HG03108 (cell line): ENCODE measurements around the gene CCDC171.
"Not testable (repeated sequence)": the region's sequence is repeated elsewhere in the genome, so short reads cannot be mapped to it uniquely, and the experiment has no call there.

Experiments used
- ATAC-seq: cut with Tn5 transposase; IDR thresholded peaks from one replicate; pipeline ENCODE4 v1.9.1; 2021; ENCODE audit warnings: moderate library complexity; ENCODE audit not compliant: unreplicated experiment

Gene CCDC171

GRCh38 chr9:15693701-15694100, 140.9 kb downstream of the CCDC171 start:
- no peak for ATAC-seq

DNA sequence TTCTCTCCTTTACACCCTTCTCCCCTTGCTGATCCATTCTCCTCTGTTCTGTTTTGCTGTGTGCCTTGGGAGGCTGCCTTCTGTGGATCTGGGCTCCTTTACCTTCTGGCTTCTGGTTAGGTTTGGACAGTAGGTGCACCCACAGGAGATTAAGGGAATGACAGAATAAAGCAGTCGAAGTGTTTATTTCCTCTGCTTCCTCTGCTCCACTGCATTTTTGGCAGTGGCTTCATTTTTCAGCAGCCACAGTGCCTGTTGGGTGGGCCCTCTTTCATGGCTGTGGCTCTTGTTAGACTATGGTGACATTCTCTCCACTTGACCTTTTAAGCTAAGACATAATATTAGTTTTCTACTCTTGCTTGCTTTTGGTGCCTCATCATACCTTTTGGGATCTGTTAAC, 144.1 kb downstream of the CCDC171 start:
- no peak for ATAC-seq

DNA sequence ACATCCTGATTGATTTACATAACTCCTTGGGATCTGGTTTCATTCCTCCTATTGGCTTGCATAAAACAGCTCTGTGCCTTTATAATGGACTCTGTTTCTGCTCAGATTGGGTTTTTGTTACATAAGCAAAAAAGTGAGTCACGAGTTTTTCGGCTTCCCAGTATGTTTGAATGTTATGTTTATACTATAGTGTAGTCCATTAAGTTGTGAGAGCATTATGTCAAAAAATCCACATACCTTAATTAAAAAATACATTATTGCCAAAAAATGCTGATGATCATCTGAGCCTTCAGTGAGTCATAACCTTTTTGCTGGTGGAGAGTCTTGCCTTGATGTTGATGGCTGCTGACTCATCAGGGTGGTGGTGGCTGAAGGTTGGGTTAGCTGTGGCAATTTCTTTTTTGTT, 144.6 kb downstream of the CCDC171 start:
- no peak for ATAC-seq

- not testable (repeated sequence) for ATAC-seq
Observed at GRCh38 chr9:15699876-15700559, 147.2 kb downstream of the CCDC171 start.

DNA sequence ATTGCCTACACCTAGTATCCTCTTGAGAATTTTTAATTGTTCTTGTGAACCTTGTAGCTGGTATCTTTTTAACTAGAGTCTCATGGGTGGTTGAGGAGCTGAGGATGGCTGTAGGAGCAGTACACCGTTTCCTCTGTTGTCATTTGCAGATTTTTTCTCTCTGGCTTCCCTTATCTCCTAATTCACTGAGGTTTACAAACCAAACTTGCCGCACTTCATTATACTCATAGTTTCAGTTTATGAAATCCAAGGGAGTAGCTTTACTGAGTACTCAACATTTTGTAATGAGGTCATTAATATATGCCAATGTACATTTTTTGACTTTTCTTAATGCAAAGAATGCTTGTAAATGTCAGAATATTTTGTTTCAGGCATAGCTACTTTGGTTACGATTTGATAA, 154.2 kb downstream of the CCDC171 start:
- no peak for ATAC-seq

- no peak for ATAC-seq
Observed at GRCh38 chr9:15711531-15711930, 158.7 kb downstream of the CCDC171 start.

DNA sequence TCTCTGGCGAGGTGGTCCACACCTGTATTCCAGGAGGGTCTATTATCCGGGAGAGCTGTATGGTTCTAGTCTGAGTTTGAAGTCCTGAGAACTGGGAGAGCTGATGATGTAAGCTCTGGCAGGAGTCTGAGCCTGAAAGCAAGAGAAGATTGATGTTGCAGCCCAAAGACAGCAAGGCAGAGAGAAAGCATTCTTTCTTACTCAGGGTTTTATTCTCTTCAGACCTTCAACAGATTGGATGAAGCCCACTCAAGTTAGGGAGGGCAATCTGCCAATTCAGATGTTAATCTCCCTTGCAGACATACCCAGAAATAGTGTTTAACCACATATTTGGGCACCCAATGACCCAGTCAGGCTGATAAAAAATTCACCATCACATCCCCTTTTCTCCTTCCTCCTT, 159.1 kb downstream of the CCDC171 start:
- no peak for ATAC-seq

GRCh38 chr9:15714746-15715145, 161.9 kb downstream of the CCDC171 start:
- no peak for ATAC-seq

GRCh38 chr9:15717290-15717967, 164.6 kb downstream of the CCDC171 start:
- ATAC-seq, result no peak

- no peak for ATAC-seq
Observed at GRCh38 chr9:15718423-15718822, 165.6 kb downstream of the CCDC171 start.

DNA sequence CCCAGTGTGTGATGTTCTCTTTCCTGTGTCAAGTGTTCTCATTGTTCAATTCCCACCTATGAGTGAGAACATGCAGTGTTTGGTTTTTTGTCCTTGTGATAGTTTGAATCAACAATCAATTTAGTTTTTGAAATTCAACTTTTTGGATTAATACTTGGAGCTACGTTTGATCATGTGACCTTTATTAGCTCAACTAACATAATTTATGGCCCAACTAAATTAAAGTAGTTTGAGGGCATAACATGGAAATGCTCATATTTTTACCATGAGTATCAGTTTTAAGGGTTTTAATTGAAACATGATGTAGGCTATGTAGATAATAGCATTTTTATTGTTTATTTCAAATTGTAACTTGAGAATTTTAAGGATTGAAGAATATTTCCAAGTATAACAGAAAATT, 168.0 kb downstream of the CCDC171 start:
- no peak for ATAC-seq

DNA sequence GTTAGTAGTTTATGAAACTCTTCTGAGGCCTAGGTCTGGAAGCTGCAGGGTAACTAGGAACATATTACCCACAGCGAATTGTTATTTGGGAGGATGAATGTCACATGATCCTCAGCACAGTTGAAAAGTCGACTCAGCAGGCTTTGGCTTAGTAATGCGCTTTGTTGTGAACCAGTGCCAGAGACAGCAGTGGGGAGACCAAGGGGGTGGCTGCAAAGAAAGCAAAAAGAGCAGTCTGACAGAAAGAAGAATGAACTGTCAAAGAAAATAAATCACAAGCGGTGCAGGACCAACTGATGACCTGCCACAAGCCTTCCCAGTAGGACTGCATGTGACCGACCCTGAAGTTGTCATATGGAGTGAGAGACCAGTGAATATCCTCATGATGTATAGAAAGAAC, 170.0 kb downstream of the CCDC171 start:
- ATAC-seq, result no peak

DNA sequence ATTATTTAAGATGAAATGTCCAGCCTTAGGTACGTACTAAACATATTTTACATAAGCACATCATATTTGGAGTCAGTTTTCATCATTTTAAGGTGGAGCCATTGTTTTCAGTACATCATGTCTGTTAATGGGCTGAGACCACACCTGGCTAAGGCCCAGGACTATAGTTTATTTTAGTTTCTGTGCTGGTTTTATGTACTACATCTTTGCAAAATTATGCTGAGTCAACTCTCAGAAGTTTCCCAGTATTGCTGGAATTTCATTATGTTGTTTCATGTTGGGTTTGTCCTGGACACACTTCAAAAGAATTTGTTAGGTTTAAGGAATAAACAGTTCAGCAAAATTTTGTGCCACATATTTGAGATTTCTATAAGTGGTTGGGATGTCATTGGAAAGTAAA, 171.2 kb downstream of the CCDC171 start:
- ATAC-seq, result no peak

- ATAC-seq, result no peak
Observed at GRCh38 chr9:15724612-15725011, 171.8 kb downstream of the CCDC171 start.

DNA sequence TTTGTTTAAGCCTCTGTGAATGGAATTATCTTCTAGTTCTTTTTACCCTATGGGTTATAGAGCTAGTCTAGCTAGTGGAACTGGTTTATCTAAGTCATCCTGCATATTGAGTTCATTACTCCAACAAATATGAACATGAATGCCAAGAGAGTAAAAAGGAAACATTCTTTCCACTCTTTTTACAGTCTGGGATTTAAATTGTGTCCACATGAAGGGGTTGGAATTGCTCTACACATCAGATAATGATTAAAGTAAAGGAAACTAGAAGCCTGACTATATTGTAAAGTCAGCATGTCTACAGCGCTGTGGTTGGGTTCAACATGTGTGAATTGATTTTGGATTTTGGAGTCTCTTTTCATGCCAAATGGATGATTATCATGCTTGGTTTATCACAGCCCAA, 173.1 kb downstream of the CCDC171 start:
- ATAC-seq, result no peak

GRCh38 chr9:15729507-15729906, 176.7 kb downstream of the CCDC171 start:
- no peak for ATAC-seq

GRCh38 chr9:15735083-15735857, 182.4 kb downstream of the CCDC171 start:
- no peak for ATAC-seq

- ATAC-seq, result no peak
Observed at GRCh38 chr9:15736569-15736968, 183.7 kb downstream of the CCDC171 start.

- ATAC-seq, result no peak
Observed at GRCh38 chr9:15738011-15738410, 185.2 kb downstream of the CCDC171 start.

GRCh38 chr9:15741015-15741414, 188.2 kb downstream of the CCDC171 start:
- ATAC-seq, result no peak

DNA sequence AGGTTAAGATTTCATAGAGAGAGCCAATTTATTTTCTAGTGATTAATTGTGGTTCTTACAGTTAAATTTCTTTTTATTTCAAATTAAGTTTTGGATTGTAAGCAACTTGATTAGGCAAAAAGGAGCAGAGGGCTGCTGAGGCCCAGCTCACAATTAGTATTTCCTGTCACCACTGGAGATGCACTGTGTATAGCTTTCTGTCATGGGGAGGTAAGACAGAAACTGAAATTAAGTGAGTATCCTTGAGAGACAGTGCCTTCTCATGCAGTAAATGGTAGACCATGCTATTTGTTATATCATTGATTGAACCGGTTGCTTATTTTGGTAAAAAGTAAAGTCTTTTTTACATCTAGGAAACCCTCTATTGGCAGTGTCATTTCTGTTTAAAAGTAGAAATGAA, 190.7 kb downstream of the CCDC171 start:
- ATAC-seq, result peak; percentile 89

GRCh38 chr9:15744196-15744595, 191.4 kb downstream of the CCDC171 start:
- ATAC-seq, result no peak
